Stomach (tissue), 4 donors: ENCODE measurements around the gene AGAP5.

Source experiments
- CTCF ChIP-seq, 7 experiments: fragments of 450-650 bp in 4 of 7; fragments of 200-600 bp in 3 of 7; sonication (generic) in 3 of 7; IDR thresholded peaks; one replicate each; pipeline ENCODE4 v1.5.1; 2016 to 2019; ENCODE audit warnings: antibody characterized with exemption in 7 of 7, control low read depth in 2 of 7, mild to moderate bottlenecking in 1 of 7
- EP300 ChIP-seq: sonication (generic); formaldehyde crosslinking; IDR thresholded peaks from one replicate; pipeline ENCODE4 v1.6.1; 2017; ENCODE audit warnings: antibody characterized with exemption

GRCh38 chr10:73746721-73747120, 48.8 kb upstream of the AGAP5 start:
- TF ChIP-seq EP300 (no peak), CTCF (IDR thresholded peaks at IDR 0.05) (no peak)
